Sciatic nerve (tissue), 2 donors: Measurements from ENCODE around the gene DEFB124. TPM values are rescaled to one million over a fixed set of nuclear protein-coding genes. Genes with fewer than 3 reads are reported as not detected.
A peak's percentile ranks its signal among the peaks of the same experiment; 100 is the strongest.
"Not testable (repeated sequence)": the region's sequence is repeated elsewhere in the genome, so short reads cannot be mapped to it uniquely, and the experiment has no call there.

Source experiments
- ATAC-seq: fragments of 200-7000 bp; cut with Tn5 transposase; one replicate; pipeline ENCODE4 v1.9.1; 2020; ENCODE audit warnings: mild to moderate bottlenecking, moderate library complexity
- DNase-seq: peaks from one replicate; pipeline ENCODE4 v3.0.0-alpha.2; 2020; ENCODE audit warnings: low spot score
- intact Hi-C: fragments of 100-400 bp; cut with DNase I; formaldehyde crosslinking; loops from one replicate; pipeline ENCODE4 v1.14.2; 2022
- total RNA-seq: library from RNA; stranded (reverse); fragmentation: NEBNext Ultra II Directional; extraction: Animal tissue kit (Norgen Biotek cat#: 25700); gene quantifications from one replicate; pipeline ENCODE4 v1.2.1, GENCODE V29; 2021
- donor health status: DM: no; HTN: no; CAD: no.
- donor health status: DM: no; HTN: no; CAD: no.

DEFB124 gene
- 1.8 TPM for total RNA-seq

GRCh38 chr20:31474758-31475427, at the start of gene DEFB124, which contains the start of gene REM1:
Gene DEFB124, minus strand, starts transcription at chr20:31475127. Its CDS starts 2,114 bp downstream, at chr20:31473013.
Gene REM1, plus strand, starts transcription at chr20:31475288. Its CDS starts 1,158 bp downstream, at chr20:31476446.
- DNase-seq (peak; percentile 85), ATAC-seq (peak; percentile 94)
- intact Hi-C loops = no loop called here

- no peak for DNase-seq
- intact Hi-C loops = no loop called here
- ATAC-seq = peak; percentile 79
Measured at GRCh38 chr20:31523361-31524283, 48.7 kb upstream of the DEFB124 start.

GRCh38 chr20:31522731-31523130, 47.8 kb upstream of the DEFB124 start:
- DNase-seq (no peak), ATAC-seq (peak; percentile 43)
- intact Hi-C loops = no loop called here

GRCh38 chr20:31521267-31521666, 46.3 kb upstream of the DEFB124 start:
- DNase-seq, ATAC-seq, intact Hi-C loops: not testable (repeated sequence)

GRCh38 chr20:31517373-31517772, 42.4 kb upstream of the DEFB124 start:
- DNase-seq = no peak
- no peak for ATAC-seq
- intact Hi-C loops = no loop called here

- ATAC-seq (no peak), DNase-seq (no peak)
- intact Hi-C loops = no loop called here
Measured at GRCh38 chr20:31516651-31517050, 41.7 kb upstream of the DEFB124 start.

- intact Hi-C loops = no loop called here
- DNase-seq = no peak
- no peak for ATAC-seq
Measured at GRCh38 chr20:31516166-31516565, 41.2 kb upstream of the DEFB124 start.

GRCh38 chr20:31515775-31516107, 40.8 kb upstream of the DEFB124 start:
- DNase-seq (no peak), ATAC-seq (no peak)
- intact Hi-C loops = no loop called here

- no peak for ATAC-seq
- no peak for DNase-seq
- intact Hi-C loops = no loop called here
Measured at GRCh38 chr20:31515072-31515774, 40.3 kb upstream of the DEFB124 start.

- ATAC-seq (peak; percentile 97), DNase-seq (peak; percentile 95)
- intact Hi-C loops = no loop called here
Measured at GRCh38 chr20:31514154-31515071, 39.5 kb upstream of the DEFB124 start, which contains the start of gene HM13. Gene HM13, plus strand, starts transcription at chr20:31514442. Its CDS starts 110 bp downstream, at chr20:31514552.

- intact Hi-C loops = no loop called here
- DNase-seq = no peak
- ATAC-seq = no peak
Measured at GRCh38 chr20:31508517-31509244, 33.8 kb upstream of the DEFB124 start.

GRCh38 chr20:31505903-31506302, 31.0 kb upstream of the DEFB124 start:
- intact Hi-C loops = no loop called here
- DNase-seq (no peak), ATAC-seq (no peak)

- DNase-seq (peak; percentile 94), ATAC-seq (peak; percentile 98)
- intact Hi-C loops = loop anchor here (1.0 kb wide), 1 partner anchor 43 kb away; no protein-coding TSS in a partner anchor
Measured at GRCh38 chr20:31502884-31503673, 28.2 kb upstream of the DEFB124 start.

GRCh38 chr20:31500527-31500926, 25.6 kb upstream of the DEFB124 start:
- intact Hi-C loops = no loop called here
- no peak for DNase-seq
- ATAC-seq = no peak

- intact Hi-C loops = no loop called here
- DNase-seq = no peak
- ATAC-seq = no peak
Measured at GRCh38 chr20:31497838-31498540, 23.1 kb upstream of the DEFB124 start.

GRCh38 chr20:31496761-31497295, 21.9 kb upstream of the DEFB124 start:
- intact Hi-C loops = no loop called here
- peak; percentile 84 for DNase-seq
- peak; percentile 93 for ATAC-seq
